Thymus (tissue), 11 donors: Measurements from ENCODE around the gene RGS7. TPM values are rescaled to one million over a fixed set of nuclear protein-coding genes. Genes with fewer than 3 reads are reported as not detected.
"Not testable (repeated sequence)": the region's sequence is repeated elsewhere in the genome, so short reads cannot be mapped to it uniquely, and the experiment has no call there.

ENCODE experiments used
- DNase-seq, 9 donors: peaks; one replicate each; pipeline ENCODE4 v3.0.0-alpha.2; 2013; ENCODE audit warnings: low spot score in 9 of 9, low read depth in 6 of 9, missing footprints in 1 of 9
- H3K27ac ChIP-seq, 2 donors: one replicate each; pipeline ENCODE4 v1.5.1; 2013; ENCODE audit warnings: control low read depth in 1 of 2, low read depth in 1 of 2, low read length in 1 of 2, mild to moderate bottlenecking in 1 of 2, moderate library complexity in 1 of 2
- H3K27me3 ChIP-seq, 2 donors: one replicate each; pipeline ENCODE4 v1.5.1; 2013; ENCODE audit warnings: low read length in 1 of 2; ENCODE audit not compliant: control insufficient read depth in 2 of 2, insufficient read depth in 1 of 2
- H3K36me3 ChIP-seq, 2 donors: one replicate each; pipeline ENCODE4 v1.5.1; 2013; ENCODE audit warnings: low read length in 1 of 2, mild to moderate bottlenecking in 1 of 2, moderate library complexity in 1 of 2; ENCODE audit not compliant: control insufficient read depth in 2 of 2, insufficient read depth in 2 of 2
- H3K4me1 ChIP-seq, 2 donors: one replicate each; pipeline ENCODE4 v1.5.1; 2013; ENCODE audit warnings: low read length in 2 of 2; ENCODE audit not compliant: control insufficient read depth in 2 of 2, insufficient read depth in 2 of 2
- H3K4me3 ChIP-seq, 2 donors: one replicate each; pipeline ENCODE4 v1.5.1; 2013; ENCODE audit warnings: low read length in 2 of 2, control low read depth in 1 of 2, mild to moderate bottlenecking in 1 of 2
- H3K9me3 ChIP-seq, 2 donors: one replicate each; pipeline ENCODE4 v1.5.1; 2013; ENCODE audit warnings: low read length in 1 of 2, mild to moderate bottlenecking in 1 of 2; ENCODE audit not compliant: control insufficient read depth in 2 of 2, insufficient read depth in 1 of 2
- WGBS: extraction: QIAGEN DNeasy Blood & Tissue Kit; methylation state at CpG from one replicate; pipeline ENCODE4 v1.1.7; 2013; 5-methylcytosine and 5-hydroxymethylcytosine counted together
- polyA plus RNA-seq: library from polyadenylated mRNA; stranded (reverse); fragments of 200-250 nt; gene quantifications from one replicate; pipeline ENCODE4 v1.2.3, GENCODE V29; 2013
- total RNA-seq: library from RNA; stranded (reverse); fragments of 120-200 nt; gene quantifications from one replicate; pipeline ENCODE4 v1.2.4, GENCODE V29; 2013
- donor health status: healthy.

Gene RGS7
- total and polyA plus RNA-seq, 2 donors = 0.05 to 0.07 TPM

DNA sequence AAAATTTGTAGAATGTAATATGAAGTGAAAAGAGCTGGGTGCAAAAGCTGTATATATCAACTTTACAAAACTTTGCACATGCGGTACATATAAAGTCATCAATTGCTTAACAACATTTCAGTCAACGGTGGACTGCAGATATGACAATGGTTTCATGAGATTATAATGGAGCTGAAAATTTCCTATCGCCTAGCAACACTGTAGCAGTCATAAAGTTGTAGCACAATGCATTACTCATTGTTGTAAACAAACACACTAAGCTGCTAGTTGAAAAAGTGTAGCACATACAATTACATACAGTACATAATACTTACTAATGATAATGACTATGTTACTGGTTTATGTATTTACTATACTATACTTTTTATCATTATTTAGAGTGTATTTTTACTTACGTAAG is 64.0 kb downstream of the RGS7 start:
- Histone ChIP-seq H3K36me3 (no peaks in the 10 kb centered on the region), H3K27me3 (no peaks in the 10 kb centered on the region), H3K4me1 (no peaks in the 10 kb centered on the region), H3K27ac (no peak overlapping the region), H3K9me3 (no peaks in the 10 kb centered on the region), H3K4me3 (no peak overlapping the region)
- WGBS = 96% methylated on average over 4 of the region's 4 CpGs
- no peak for DNase-seq

- 92% methylated on average over 8 of the region's 8 CpGs for WGBS
- not testable (repeated sequence) for H3K4me1 ChIP-seq, H3K27ac ChIP-seq, H3K9me3 ChIP-seq, DNase-seq, H3K4me3 ChIP-seq, H3K27me3 ChIP-seq, H3K36me3 ChIP-seq
Measured at GRCh38 chr1:241291548-241291947, 65.5 kb downstream of the RGS7 start.

- 94% methylated on average over 1 of the region's 1 CpG for WGBS
- DNase-seq = no peak
- H3K4me3 ChIP-seq = no peak overlapping the region
- no peaks in the 10 kb centered on the region for H3K36me3 ChIP-seq
- H3K4me1 ChIP-seq = no peaks in the 10 kb centered on the region
- H3K9me3 ChIP-seq = peaks cover 1 to 5% of the 10 kb centered on the region in 2 donors
- no peak overlapping the region for H3K27ac ChIP-seq
- no peaks in the 10 kb centered on the region for H3K27me3 ChIP-seq
Measured at GRCh38 chr1:241286486-241286885, 70.5 kb downstream of the RGS7 start.

DNA sequence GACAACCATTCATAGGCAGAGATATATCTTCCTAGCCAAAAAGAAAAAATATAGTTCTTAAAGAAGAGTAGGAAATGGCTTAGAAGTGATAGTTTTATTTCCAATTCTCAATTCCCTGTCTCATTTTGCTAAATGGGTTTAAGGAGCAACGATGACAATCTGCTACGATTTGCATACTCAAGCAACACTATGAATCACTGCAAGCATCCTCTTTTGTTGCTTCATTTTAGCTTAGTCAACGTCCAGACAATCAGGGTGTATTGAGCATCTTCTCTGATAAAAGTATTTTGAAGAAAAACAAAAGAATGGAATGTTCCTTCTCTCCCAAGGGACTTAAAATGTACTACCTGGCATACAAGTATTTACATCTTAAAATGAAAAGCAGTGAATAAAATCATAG is 80.6 kb downstream of the RGS7 start:
- H3K36me3 ChIP-seq = no peaks in the 10 kb centered on the region
- H3K4me1 ChIP-seq = no peaks in the 10 kb centered on the region
- no peaks in the 10 kb centered on the region for H3K27me3 ChIP-seq
- no peak for DNase-seq
- H3K4me3 ChIP-seq = no peak overlapping the region
- H3K9me3 ChIP-seq = peaks cover 0 to 6% of the 10 kb centered on the region in 2 donors
- WGBS = 78% methylated on average over 3 of the region's 3 CpGs
- no peak overlapping the region for H3K27ac ChIP-seq

DNA sequence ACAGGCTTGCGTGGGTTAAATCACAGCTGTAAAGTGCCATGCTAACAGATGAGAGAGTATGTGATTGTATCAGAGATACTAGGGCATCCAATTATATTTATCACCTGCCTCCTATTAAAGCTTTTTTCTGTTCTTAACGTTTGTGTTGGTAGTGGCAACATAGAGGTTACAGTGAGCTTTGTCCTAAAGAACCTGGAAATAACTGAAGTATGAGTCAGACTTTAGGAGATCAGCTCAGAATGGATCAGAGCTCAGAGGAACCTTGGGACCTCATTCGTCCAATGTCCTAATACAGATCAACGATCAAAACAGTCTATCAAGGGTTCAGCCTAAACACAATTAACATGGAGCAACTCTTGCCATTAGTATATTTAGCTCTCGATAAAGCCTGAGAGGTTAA is 81.0 kb downstream of the RGS7 start:
- no peak overlapping the region for H3K4me3 ChIP-seq
- 88% methylated on average over 5 of the region's 5 CpGs for WGBS
- no peaks in the 10 kb centered on the region for H3K36me3 ChIP-seq

GRCh38 chr1:241275226-241275625 is 81.8 kb downstream of the RGS7 start:
- 90% methylated on average over 5 of the region's 5 CpGs for WGBS
- H3K9me3 ChIP-seq = peaks cover 0 to 6% of the 10 kb centered on the region in 2 donors
- no peak overlapping the region for H3K4me3 ChIP-seq
- H3K27ac ChIP-seq = no peak overlapping the region
- no peaks in the 10 kb centered on the region for H3K27me3 ChIP-seq
- H3K4me1 ChIP-seq = no peaks in the 10 kb centered on the region
- no peak for DNase-seq
- H3K36me3 ChIP-seq = no peaks in the 10 kb centered on the region

More for the DNA sequence above, 81.0 kb downstream of the RGS7 start:
- DNase-seq = no peak
- no peaks in the 10 kb centered on the region for H3K27me3 ChIP-seq
- no peaks in the 10 kb centered on the region for H3K4me1 ChIP-seq
- H3K9me3 ChIP-seq = peaks cover 0 to 6% of the 10 kb centered on the region in 2 donors
- H3K27ac ChIP-seq = no peak overlapping the region

DNA sequence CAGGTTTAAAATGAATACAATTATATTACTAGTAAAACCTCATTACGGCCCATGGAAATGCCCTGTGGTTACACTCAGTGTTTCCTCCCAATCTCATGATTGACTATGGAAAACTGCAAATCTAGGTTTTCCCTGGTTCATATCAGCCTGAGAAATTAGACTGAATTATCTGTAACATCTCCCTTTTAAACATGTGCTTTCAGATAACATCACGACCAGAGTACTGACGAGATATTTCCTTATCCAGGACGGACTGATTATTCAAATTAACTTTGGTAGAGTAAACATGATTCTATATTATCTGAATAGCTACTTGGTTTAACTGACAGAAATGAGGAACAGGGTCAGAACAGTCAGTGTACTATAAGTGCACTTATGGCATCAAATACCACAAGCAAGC is 82.3 kb downstream of the RGS7 start:
- Histone ChIP-seq H3K27ac (no peak overlapping the region), H3K4me3 (no peak overlapping the region), H3K9me3 (peaks cover 0 to 6% of the 10 kb centered on the region in 2 donors), H3K36me3 (no peaks in the 10 kb centered on the region), H3K4me1 (no peaks in the 10 kb centered on the region), H3K27me3 (no peaks in the 10 kb centered on the region)
- DNase-seq = no peak
- 93% methylated on average over 4 of the region's 4 CpGs for WGBS

- Histone ChIP-seq H3K27me3 (no peaks in the 10 kb centered on the region), H3K27ac (no peak overlapping the region), H3K36me3 (no peaks in the 10 kb centered on the region), H3K4me1 (no peaks in the 10 kb centered on the region), H3K4me3 (no peak overlapping the region), H3K9me3 (peaks cover 0 to 7% of the 10 kb centered on the region in 2 donors)
- no peak for DNase-seq
Measured at GRCh38 chr1:241272828-241273227, 84.2 kb downstream of the RGS7 start.

DNA sequence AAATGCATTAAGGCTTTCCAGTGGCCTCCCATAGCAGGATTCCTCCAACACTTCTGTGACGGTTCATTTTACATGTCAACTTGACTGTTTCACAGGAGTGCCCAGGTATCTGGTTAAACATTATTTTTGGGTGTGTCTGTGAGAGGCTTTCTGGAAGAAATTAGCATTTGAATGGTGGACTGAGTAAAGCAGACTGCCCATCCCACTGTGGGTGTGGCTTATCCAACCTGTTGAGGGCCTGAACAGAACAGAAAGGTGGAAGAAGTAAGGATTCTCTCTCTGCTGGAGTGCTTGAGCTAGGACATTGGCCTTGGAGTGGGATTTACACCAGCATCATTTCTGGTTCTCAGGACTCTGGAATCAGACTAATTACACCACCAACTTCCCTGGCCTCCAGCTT is 85.6 kb downstream of the RGS7 start:
- Histone ChIP-seq H3K9me3 (peaks cover 0 to 7% of the 10 kb centered on the region in 2 donors), H3K4me3 (no peak overlapping the region), H3K27ac (no peak overlapping the region), H3K4me1 (no peaks in the 10 kb centered on the region), H3K36me3 (no peaks in the 10 kb centered on the region), H3K27me3 (no peaks in the 10 kb centered on the region)
- no peak for DNase-seq
- WGBS = 97% methylated on average over 1 of the region's 1 CpG

DNA sequence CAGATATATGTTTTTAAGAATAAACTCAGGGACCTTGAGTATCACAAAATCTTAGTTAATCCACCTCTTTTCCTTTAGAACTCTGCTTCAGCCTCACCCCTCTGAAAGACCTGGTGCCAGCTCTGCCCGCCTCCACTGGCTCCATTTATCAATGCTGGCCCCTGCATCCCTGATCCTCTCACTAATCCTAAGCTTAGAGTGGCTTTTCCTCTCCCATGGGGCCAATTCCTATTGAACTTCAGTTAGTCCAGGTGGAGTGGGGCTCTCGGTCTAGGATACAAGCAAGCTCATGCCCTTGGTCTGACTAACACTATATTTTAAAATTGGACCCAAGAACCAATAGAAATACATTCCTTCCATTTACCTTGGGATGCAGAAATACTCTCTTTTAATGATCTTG is 87.0 kb downstream of the RGS7 start:
- WGBS = 85% methylated on average over 2 of the region's 2 CpGs
- Histone ChIP-seq H3K4me3 (no peak overlapping the region), H3K27ac (no peak overlapping the region), H3K4me1 (no peaks in the 10 kb centered on the region), H3K27me3 (no peaks in the 10 kb centered on the region), H3K9me3 (peaks cover 0 to 7% of the 10 kb centered on the region in 2 donors), H3K36me3 (no peaks in the 10 kb centered on the region)
- DNase-seq = no peak
